H9 (cell line): ENCODE measurements around the gene ME3. TPM values are rescaled to one million over a fixed set of nuclear protein-coding genes. Genes with fewer than 3 reads are reported as not detected.

Experiments used
- DNase-seq: peaks from one replicate; pipeline ENCODE4 v3.0.0-alpha.2; 2017
- H2AFZ ChIP-seq: one replicate; pipeline ENCODE4 v1.6.1; 2013; ENCODE audit warnings: mild to moderate bottlenecking, low read length, control low read depth, moderate library complexity
- H2AK5ac ChIP-seq: 2 replicates; pipeline ENCODE4 v1.6.1; 2013; ENCODE audit warnings: low read length, control low read depth, mixed read lengths; ENCODE audit not compliant: insufficient read length
- H2BK120ac ChIP-seq: one replicate; pipeline ENCODE4 v1.6.1; 2013; ENCODE audit warnings: low read depth, mild to moderate bottlenecking, low read length, control low read depth, inconsistent platforms; ENCODE audit not compliant: poor library complexity, severe bottlenecking
- H2BK12ac ChIP-seq: 2 replicates; pipeline ENCODE4 v1.6.1; 2013; ENCODE audit warnings: low read length, control low read depth, mixed read lengths, low read depth; ENCODE audit not compliant: insufficient read length
- H2BK15ac ChIP-seq: 2 replicates; pipeline ENCODE4 v1.6.1; 2013; ENCODE audit warnings: low read depth, low read length, control low read depth
- H2BK20ac ChIP-seq: one replicate; pipeline ENCODE4 v1.6.1; 2013; ENCODE audit warnings: low read depth, mild to moderate bottlenecking, low read length, control low read depth, inconsistent platforms; ENCODE audit not compliant: poor library complexity, severe bottlenecking
- H2BK5ac ChIP-seq: 2 replicates; pipeline ENCODE4 v1.6.1; 2013; ENCODE audit warnings: low read length, control low read depth, mixed read lengths; ENCODE audit not compliant: insufficient read length
- H3K14ac ChIP-seq: 2 replicates; pipeline ENCODE4 v1.6.1; 2013; ENCODE audit warnings: low read length, control low read depth; ENCODE audit not compliant: insufficient read depth
- H3K18ac ChIP-seq: 2 replicates; pipeline ENCODE4 v1.6.1; 2013; ENCODE audit warnings: low read depth, mild to moderate bottlenecking, mixed read lengths, low read length, control low read depth; ENCODE audit not compliant: insufficient read length
- H3K23ac ChIP-seq: 2 replicates; pipeline ENCODE4 v1.6.1; 2013; ENCODE audit warnings: low read length, control low read depth, mixed read lengths, low read depth; ENCODE audit not compliant: insufficient read length
- H3K23me2 ChIP-seq: 2 replicates; pipeline ENCODE4 v1.6.1; 2013; ENCODE audit warnings: low read depth, mild to moderate bottlenecking, mixed read lengths, low read length, control low read depth; ENCODE audit not compliant: insufficient read length, poor library complexity, severe bottlenecking
- H3K27ac ChIP-seq: 2 replicates; pipeline ENCODE4 v1.5.1; 2013; ENCODE audit warnings: low read length, control low read depth, mixed read lengths, low read depth; ENCODE audit not compliant: insufficient read length
- H3K27me3 ChIP-seq: 2 replicates; pipeline ENCODE4 v1.6.1; 2013; ENCODE audit warnings: low read length, control low read depth, inconsistent platforms; ENCODE audit not compliant: insufficient read depth
- H3K4ac ChIP-seq: 2 replicates; pipeline ENCODE4 v1.6.1; 2013; ENCODE audit warnings: low read depth, mild to moderate bottlenecking, control low read depth, inconsistent platforms, low read length, moderate library complexity
- H3K4me1 ChIP-seq: 2 replicates; pipeline ENCODE4 v1.6.1; 2013; ENCODE audit warnings: low read length, control low read depth, inconsistent platforms; ENCODE audit not compliant: insufficient read depth
- H3K4me2 ChIP-seq: 2 replicates; pipeline ENCODE4 v1.6.1; 2013; ENCODE audit warnings: low read length, control low read depth, mixed read lengths; ENCODE audit not compliant: insufficient read length, insufficient read depth
- H3K56ac ChIP-seq: 2 replicates; pipeline ENCODE4 v1.6.1; 2013; ENCODE audit warnings: low read depth, mild to moderate bottlenecking, mixed read lengths, low read length, control low read depth; ENCODE audit not compliant: insufficient read length
- H3K79me1 ChIP-seq: 2 replicates; pipeline ENCODE4 v1.6.1; 2013; ENCODE audit warnings: low read depth, mild to moderate bottlenecking, moderate library complexity, low read length, control low read depth, inconsistent platforms; ENCODE audit not compliant: insufficient read depth, poor library complexity, severe bottlenecking
- H3K79me2 ChIP-seq: 2 replicates; pipeline ENCODE4 v1.6.1; 2013; ENCODE audit warnings: low read length, control low read depth, inconsistent platforms; ENCODE audit not compliant: insufficient read depth
- H3K9ac ChIP-seq: 2 replicates; pipeline ENCODE4 v1.6.1; 2013; ENCODE audit warnings: low read length, control low read depth, mixed read lengths; ENCODE audit not compliant: insufficient read length; ENCODE audit errors: extremely low read depth
- H3K9me3 ChIP-seq: one replicate; pipeline ENCODE4 v1.6.1; 2013; ENCODE audit warnings: low read depth, low read length, inconsistent platforms; ENCODE audit not compliant: control insufficient read depth
- H3T11ph ChIP-seq: one replicate; pipeline ENCODE4 v1.6.1; 2013; ENCODE audit warnings: mild to moderate bottlenecking, low read length, control low read depth, inconsistent platforms
- H4K20me1 ChIP-seq: one replicate; pipeline ENCODE4 v1.6.1; 2013; ENCODE audit not compliant: control insufficient read depth, insufficient read length, insufficient read depth
- H4K5ac ChIP-seq: 2 replicates; pipeline ENCODE4 v1.6.1; 2013; ENCODE audit warnings: low read depth, mild to moderate bottlenecking, mixed read lengths, low read length, control low read depth; ENCODE audit not compliant: insufficient read length
- H4K8ac ChIP-seq: replicated peaks from 2 replicates; pipeline ENCODE4 v1.6.1; 2013; ENCODE audit warnings: low read length, control low read depth, mixed read lengths, low read depth; ENCODE audit not compliant: insufficient read length
- H4K91ac ChIP-seq: 2 replicates; pipeline ENCODE4 v1.6.1; 2013; ENCODE audit warnings: low read depth, mild to moderate bottlenecking, moderate library complexity, mixed read lengths, low read length, control low read depth; ENCODE audit not compliant: insufficient read length
- H3K27ac Mint-ChIP-seq, 3 experiments: 2 replicates in 2 of 3; 3 replicates in 1 of 3; pipeline ENCODE4 v1.8.0; 2020 to 2021; ENCODE audit warnings: mixed read lengths in 3 of 3, mild to moderate bottlenecking in 1 of 3, moderate library complexity in 1 of 3
- H3K27me3 Mint-ChIP-seq: 2 replicates; pipeline ENCODE4 v1.8.0; 2021; ENCODE audit warnings: low read depth, mild to moderate bottlenecking, moderate library complexity, mixed read lengths
- H3K36me3 Mint-ChIP-seq, 3 experiments: 2 replicates in 2 of 3; 3 replicates in 1 of 3; pipeline ENCODE4 v1.8.0; 2020 to 2021; ENCODE audit warnings: low read depth in 3 of 3, mixed read lengths in 3 of 3; ENCODE audit not compliant: insufficient read depth in 1 of 3
- H3K4me1 Mint-ChIP-seq, 2 experiments: 2 replicates each; pipeline ENCODE4 v1.8.0; 2020; ENCODE audit warnings: mixed read lengths in 2 of 2
- H3K4me3 Mint-ChIP-seq, 2 experiments: 2 replicates in 1 of 2; 3 replicates in 1 of 2; pipeline ENCODE4 v1.8.0; 2020 to 2021; ENCODE audit warnings: mild to moderate bottlenecking in 2 of 2, mixed read lengths in 2 of 2, moderate library complexity in 1 of 2
- H3K9me3 Mint-ChIP-seq, 2 experiments: 2 replicates in 1 of 2; 3 replicates in 1 of 2; pipeline ENCODE4 v1.8.0; 2020; ENCODE audit warnings: mild to moderate bottlenecking in 2 of 2, mixed read lengths in 2 of 2, moderate library complexity in 1 of 2
- CTCF ChIP-seq: fragments of 200-600 bp; sonication (generic); conservative IDR thresholded peaks from 3 replicates; pipeline ENCODE4 v1.8.0; 2021; ENCODE audit warnings: antibody characterized with exemption, mild to moderate bottlenecking
- WGBS: extraction: QIAGEN DNeasy Blood & Tissue Kit; methylation state at CpG from one replicate; pipeline ENCODE4 v1.1.7; 2013; ENCODE audit warnings: missing lambda C conversion rate, low lambda C conversion rate, mixed read lengths; ENCODE audit not compliant: insufficient read length; ENCODE audit errors: extremely low coverage; 5-methylcytosine and 5-hydroxymethylcytosine counted together
- total RNA-seq: library from RNA; stranded (reverse); gene quantifications from 2 replicates; pipeline ENCODE4 v1.2.1, GENCODE V29; 2021

The ME3 gene
- total RNA-seq, 1 experiment from 2014 or later, result 2.8 TPM

- Histone ChIP-seq H2AK5ac (no peak overlapping the region), H3K23me2 (no peaks in the 10 kb centered on the region), H3K27me3 (no peaks in the 10 kb centered on the region), H3K4ac (no peak overlapping the region), H4K8ac (no peak overlapping the region), H2BK12ac (no peak overlapping the region), H3K9me3 (no peaks in the 10 kb centered on the region), H3K79me1 (no peaks in the 10 kb centered on the region), H4K91ac (no peak overlapping the region), H2BK5ac (no peak overlapping the region), H3K56ac (no peak overlapping the region), H2BK15ac (no peak overlapping the region), H4K20me1 (no peaks in the 10 kb centered on the region), H3K27ac (no peak overlapping the region), H2BK20ac (no peak overlapping the region), H3K23ac (no peak overlapping the region), H3K18ac (no peak overlapping the region), H3T11ph (no peak overlapping the region), H4K5ac (no peak overlapping the region), H2BK120ac (no peak overlapping the region), H3K4me1 (no peaks in the 10 kb centered on the region), H2AFZ (no peak overlapping the region), H3K14ac (no peak overlapping the region), H3K9ac (no peak overlapping the region), H3K79me2 (no peaks in the 10 kb centered on the region), H3K4me2 (no peak overlapping the region)
- no peak for DNase-seq
- Mint-ChIP-seq H3K27me3 (no peaks in the 10 kb centered on the region), H3K9me3 (no peaks in the 10 kb centered on the region), H3K4me3 (no peak overlapping the region), H3K4me1 (peaks cover 24 to 25% of the 10 kb centered on the region in 2 experiments), H3K36me3 (no peaks in the 10 kb centered on the region), H3K27ac (no peak overlapping the region)
- WGBS, result no CpG with 5 or more reads among the region's 4 CpGs
- no peak for TF ChIP-seq CTCF
Measured at GRCh38 chr11:86499723-86500129, 172.7 kb downstream of the ME3 start.
